HEK293T (cell line): ENCODE measurements around the gene MAPT.

Source experiments
- CTCF ChIA-PET: fragments of 350-600 bp; formaldehyde crosslinking; extraction: SDS; loops from one replicate; lab custom pipeline; 2021; ENCODE audit warnings: antibody characterized with exemption, inconsistent platforms; lab: Yijun Ruan, JAX
- POLR2A ChIA-PET: fragments of 350-600 bp; formaldehyde crosslinking; extraction: SDS; loops from one replicate; lab custom pipeline; 2020; ENCODE audit warnings: antibody characterized with exemption, inconsistent platforms; lab: Yijun Ruan, JAX
- DNase-seq: peaks from one replicate; pipeline ENCODE4 v3.0.0; 2012; ENCODE audit warnings: mixed read lengths; ENCODE audit errors: extremely low spot score
- ARNT ChIP-seq: fragments of 450-650 bp; IDR thresholded peaks from 2 replicates; pipeline ENCODE4 v1.6.1; 2017; ENCODE audit warnings: mild to moderate bottlenecking
- BHLHE40 ChIP-seq: fragments of 450-650 bp; IDR thresholded peaks from 2 replicates; pipeline ENCODE4 v1.6.1; 2016; ENCODE audit warnings: mild to moderate bottlenecking, moderate library complexity, borderline replicate concordance
- CTBP1 ChIP-seq: fragments of 450-650 bp; IDR thresholded peaks from 2 replicates; pipeline ENCODE4 v1.6.1; 2016; ENCODE audit warnings: borderline replicate concordance
- ELF4 ChIP-seq: fragments of 450-650 bp; IDR thresholded peaks from 2 replicates; pipeline ENCODE4 v1.6.1; 2017; ENCODE audit warnings: antibody characterized with exemption
- FOXA1 ChIP-seq: fragments of 450-650 bp; IDR thresholded peaks from 2 replicates; pipeline ENCODE4 v1.6.1; 2016; ENCODE audit warnings: mild to moderate bottlenecking
- FOXK2 ChIP-seq: fragments of 450-650 bp; IDR thresholded peaks from 2 replicates; pipeline ENCODE4 v1.6.1; 2016; ENCODE audit warnings: mild to moderate bottlenecking
- FOXM1 ChIP-seq: fragments of 450-650 bp; IDR thresholded peaks from 2 replicates; pipeline ENCODE4 v1.6.1; 2017; ENCODE audit warnings: mild to moderate bottlenecking, borderline replicate concordance
- HDGF ChIP-seq: fragments of 450-650 bp; IDR thresholded peaks from 2 replicates; pipeline ENCODE4 v1.6.1; 2017; ENCODE audit warnings: antibody characterized with exemption, borderline replicate concordance
- L3MBTL2 ChIP-seq: fragments of 450-650 bp; conservative IDR thresholded peaks from 2 replicates; pipeline ENCODE4 v1.6.1; 2016; ENCODE audit warnings: mild to moderate bottlenecking
- LEF1 ChIP-seq: fragments of 450-650 bp; IDR thresholded peaks from 2 replicates; pipeline ENCODE4 v1.6.1; 2017; ENCODE audit warnings: mild to moderate bottlenecking, borderline replicate concordance
- NFRKB ChIP-seq: fragments of 450-650 bp; IDR thresholded peaks from 2 replicates; pipeline ENCODE4 v1.6.1; 2016; ENCODE audit warnings: mild to moderate bottlenecking, moderate library complexity
- SP1 ChIP-seq: fragments of 450-650 bp; IDR thresholded peaks from 2 replicates; pipeline ENCODE4 v1.6.1; 2017
- SUZ12 ChIP-seq: fragments of 450-650 bp; IDR thresholded peaks from 2 replicates; pipeline ENCODE4 v1.6.1; 2016; ENCODE audit warnings: mild to moderate bottlenecking
- TARDBP ChIP-seq: fragments of 450-650 bp; IDR thresholded peaks from 2 replicates; pipeline ENCODE4 v1.6.1; 2016
- ZNF384 ChIP-seq: fragments of 450-650 bp; IDR thresholded peaks from 2 replicates; pipeline ENCODE4 v1.6.1; 2016
- TF ChIP-seq, protein P1 (sequence below): fragments of 450-650 bp; IDR thresholded peaks from 2 replicates; pipeline ENCODE4 v1.6.1; 2016

MAPT gene

DNA sequence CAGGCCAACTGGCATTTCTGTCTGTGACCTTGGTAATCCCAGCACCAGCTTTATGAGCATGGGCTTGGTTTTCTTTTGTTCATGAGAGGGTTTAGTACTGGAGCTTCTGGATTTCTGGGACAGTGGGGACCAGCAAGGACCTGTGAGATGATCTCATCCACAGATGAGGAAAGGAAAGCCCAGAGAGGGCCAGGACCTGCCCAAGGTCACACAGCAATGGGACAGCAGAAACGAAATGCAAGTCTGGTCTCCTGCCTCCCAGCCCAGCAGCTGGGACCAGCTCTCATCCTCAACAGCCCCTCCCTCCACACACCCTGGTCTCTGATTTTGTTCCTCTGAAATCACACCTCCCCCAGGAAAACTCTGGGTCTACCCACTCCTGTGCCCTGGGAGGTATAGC lies 42.5 kb upstream of the MAPT start:
- TF ChIP-seq FOXK2 = no peak
- TF ChIP-seq ELF4 = no peak
- TF ChIP-seq SUZ12 = no peak
- TF ChIP-seq ARNT = no peak
- TF ChIP-seq CTBP1 = no peak
- TF ChIP-seq L3MBTL2 = no peak
- TF ChIP-seq SP1 = no peak
- TF ChIP-seq FOXA1 = no peak
- DNase-seq = no peak
- ChIA-PET CTCF (interaction anchor here (0.6 to 1.7 kb wide), 13 partner anchors 9 to 451 kb away, joined by 3 to 6 read pairs (median 3); no protein-coding TSS in a partner anchor), POLR2A (interaction anchor here (0.6 to 1.0 kb wide), 2 partner anchors 41 to 211 kb away, joined by 3 read pairs; no protein-coding TSS in a partner anchor)

DNA sequence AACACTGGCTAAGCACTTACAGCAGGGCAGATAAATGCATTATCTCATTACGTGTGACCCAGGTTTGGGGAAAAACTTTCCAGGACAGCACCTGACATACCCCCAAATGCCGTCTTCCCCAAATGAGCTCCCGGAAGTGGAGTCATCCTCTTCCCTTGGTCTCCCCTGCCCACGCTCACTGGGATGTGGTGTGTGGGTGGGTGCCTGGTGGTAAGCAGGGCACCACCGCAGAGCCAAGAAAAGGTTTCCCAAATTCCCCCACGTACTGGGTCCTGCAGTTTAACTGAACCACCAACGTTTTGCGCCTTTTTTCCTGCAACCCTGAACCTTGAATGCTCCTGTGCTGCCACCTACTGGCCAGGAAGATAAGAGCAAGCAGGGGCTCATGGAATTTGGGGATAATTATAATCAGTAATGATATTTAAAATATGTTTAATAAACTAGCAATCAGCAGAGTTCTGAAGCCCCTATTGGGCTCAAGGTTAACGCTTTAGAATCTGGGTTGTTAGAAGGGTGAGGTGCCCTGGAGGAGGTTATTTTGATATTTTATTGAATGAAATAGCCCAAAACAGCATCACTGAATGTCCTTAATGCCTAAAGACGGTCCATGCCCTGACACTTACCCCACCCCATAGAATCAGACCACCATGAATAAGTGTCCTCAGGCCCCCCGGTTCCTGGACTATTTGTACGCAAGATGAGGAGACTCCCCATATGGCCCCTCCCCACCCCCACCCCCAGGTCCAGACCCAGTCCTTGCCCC lies 41.6 kb upstream of the MAPT start:
- POLR2A ChIA-PET = interaction anchor here (1.0 kb wide), 1 partner anchor 40 kb away, joined by 3 read pairs; no protein-coding TSS in a partner anchor
- CTCF ChIA-PET = interaction anchor here (0.6 to 1.7 kb wide), 13 partner anchors 10 to 451 kb away, joined by 3 to 6 read pairs (median 3); no protein-coding TSS in a partner anchor
- DNase-seq = peak; percentile 73
- TF ChIP-seq NFRKB (no peak), FOXK2 (no peak), TARDBP (no peak), ZNF384 (no peak), L3MBTL2 (no peak), LEF1 (no peak), SP1 (no peak), ELF4 (no peak), SUZ12 (no peak), BHLHE40 (no peak), FOXA1 (no peak), ARNT (no peak), CTBP1 (no peak), HDGF (no peak), FOXM1 (no peak)
- TF ChIP-seq, protein P1, sequence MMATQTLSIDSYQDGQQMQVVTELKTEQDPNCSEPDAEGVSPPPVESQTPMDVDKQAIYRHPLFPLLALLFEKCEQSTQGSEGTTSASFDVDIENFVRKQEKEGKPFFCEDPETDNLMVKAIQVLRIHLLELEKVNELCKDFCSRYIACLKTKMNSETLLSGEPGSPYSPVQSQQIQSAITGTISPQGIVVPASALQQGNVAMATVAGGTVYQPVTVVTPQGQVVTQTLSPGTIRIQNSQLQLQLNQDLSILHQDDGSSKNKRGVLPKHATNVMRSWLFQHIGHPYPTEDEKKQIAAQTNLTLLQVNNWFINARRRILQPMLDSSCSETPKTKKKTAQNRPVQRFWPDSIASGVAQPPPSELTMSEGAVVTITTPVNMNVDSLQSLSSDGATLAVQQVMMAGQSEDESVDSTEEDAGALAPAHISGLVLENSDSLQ = no peak

DNA sequence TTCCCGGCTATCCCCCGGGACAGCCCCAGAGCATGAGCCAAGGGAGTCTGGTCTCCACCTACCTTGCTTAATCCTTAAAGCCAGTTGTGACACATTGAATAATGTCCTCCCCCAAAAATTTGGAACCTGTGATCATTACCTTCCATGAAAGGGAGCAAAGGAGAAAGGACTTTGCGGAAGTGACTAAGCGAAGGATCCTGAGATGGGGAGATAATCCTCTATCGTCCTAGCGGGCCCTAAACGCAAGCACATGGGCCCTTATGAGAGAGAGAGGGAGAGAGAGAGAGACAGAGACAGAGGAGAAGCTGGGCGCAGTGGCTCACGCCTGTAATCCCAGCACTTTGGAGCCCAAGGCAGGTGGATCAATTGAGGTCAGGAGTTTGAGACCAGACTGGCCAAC lies 40.1 kb upstream of the MAPT start:
- POLR2A ChIA-PET = no interaction called here
- no peak for DNase-seq
- no peak for TF ChIP-seq ELF4
- no peak for TF ChIP-seq TARDBP
- no peak for TF ChIP-seq FOXA1
- TF ChIP-seq, protein P1 = no peak
- TF ChIP-seq HDGF = no peak
- TF ChIP-seq FOXM1 = no peak
- TF ChIP-seq ARNT = no peak
- TF ChIP-seq SP1 = no peak
- TF ChIP-seq L3MBTL2 = no peak
- no peak for TF ChIP-seq BHLHE40
- CTCF ChIA-PET = interaction anchor here (0.6 kb wide), 1 partner anchor 122 kb away, joined by 3 read pairs; no protein-coding TSS in a partner anchor

DNA sequence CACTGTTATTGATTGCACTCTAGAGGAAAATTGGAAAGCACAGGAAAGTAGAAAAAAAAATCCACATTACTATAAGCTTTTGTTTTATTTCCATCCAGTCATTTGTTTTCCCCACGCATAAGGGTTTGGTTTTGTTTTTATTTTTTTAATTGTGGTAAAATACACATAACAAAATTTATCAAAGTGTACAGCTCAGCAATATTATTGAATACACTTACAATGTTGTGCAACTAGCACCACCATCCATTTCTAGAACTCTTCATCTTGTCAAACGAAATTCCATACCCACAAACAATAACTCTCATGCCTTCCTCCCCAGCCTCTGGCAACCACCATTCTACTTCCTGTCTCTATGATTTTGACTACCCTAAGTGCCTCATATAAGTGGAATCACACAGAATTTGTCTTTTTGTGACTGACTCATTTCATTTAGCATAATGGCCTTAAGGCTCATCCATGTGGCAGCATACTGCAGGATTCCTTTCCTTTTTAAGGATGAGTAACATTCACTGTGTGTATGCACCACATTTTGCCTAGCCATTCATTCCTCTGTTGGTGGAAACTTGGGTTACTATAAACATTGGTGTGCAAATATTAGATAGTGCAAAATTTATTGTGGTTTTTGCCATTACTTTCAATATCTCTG lies 38.5 kb upstream of the MAPT start:
- DNase-seq = no peak
- TF ChIP-seq CTBP1 = no peak
- no peak for TF ChIP-seq SUZ12
- no peak for TF ChIP-seq L3MBTL2
- no peak for TF ChIP-seq FOXM1
- no peak for TF ChIP-seq FOXK2
- no peak for TF ChIP-seq NFRKB
- no peak for TF ChIP-seq SP1
- TF ChIP-seq LEF1 = no peak
- no peak for TF ChIP-seq ARNT
- TF ChIP-seq BHLHE40 = no peak
- no peak for TF ChIP-seq HDGF
- no peak for TF ChIP-seq ZNF384
- ChIA-PET POLR2A (no interaction called here), CTCF (no interaction called here)

DNA sequence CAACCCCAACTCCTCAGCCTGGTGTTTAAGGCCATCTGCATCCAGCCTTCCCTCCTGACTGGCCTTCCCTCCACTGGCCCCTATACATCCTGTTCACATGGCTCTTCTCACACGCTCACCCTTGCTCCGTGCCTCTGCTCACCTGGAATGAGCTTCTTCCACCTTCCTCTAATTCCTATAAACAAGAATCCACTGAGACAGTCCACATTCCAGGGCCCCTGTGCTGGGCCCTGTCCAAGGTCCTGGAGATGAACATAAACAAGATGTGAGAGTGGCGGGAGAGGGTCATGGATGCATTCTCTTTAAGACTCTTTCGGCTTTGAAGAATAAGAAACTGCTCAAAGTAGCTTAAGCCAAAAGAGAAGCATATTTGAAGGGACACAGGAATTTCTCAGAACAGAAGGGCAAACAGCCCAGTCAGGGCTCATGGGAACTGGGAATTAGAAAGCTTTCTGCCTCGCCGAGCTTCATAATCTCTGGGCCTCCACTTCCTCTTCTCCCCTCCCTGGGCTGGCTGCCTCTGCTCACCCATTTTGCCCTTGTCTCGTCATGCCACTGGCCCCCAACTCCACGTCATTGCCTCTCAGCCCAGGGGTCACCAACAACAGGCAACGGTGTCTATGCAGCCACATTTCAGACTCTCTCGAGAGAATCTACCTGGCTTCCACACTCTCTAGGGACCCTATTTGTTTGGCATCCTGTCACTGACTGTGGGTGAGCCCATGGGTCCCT lies 36.2 kb upstream of the MAPT start:
- ChIA-PET CTCF (no interaction called here), POLR2A (no interaction called here)

More for the DNA sequence above, 36.2 kb upstream of the MAPT start:
- no peak for TF ChIP-seq CTBP1
- TF ChIP-seq ARNT = no peak
- no peak for TF ChIP-seq SUZ12
- no peak for TF ChIP-seq TARDBP
- no peak for TF ChIP-seq ELF4
- TF ChIP-seq HDGF = no peak
- TF ChIP-seq, protein P1 = no peak
- TF ChIP-seq LEF1 = no peak
- no peak for TF ChIP-seq ZNF384
- no peak for TF ChIP-seq L3MBTL2
- no peak for DNase-seq
